GM18873 (cell line): ENCODE data around the gene ZNF292.
"Not testable (repeated sequence)": the region's sequence is repeated elsewhere in the genome, so short reads cannot be mapped to it uniquely, and the experiment has no call there.

Experiments
- ATAC-seq: cut with Tn5 transposase; IDR thresholded peaks from one replicate; pipeline ENCODE4 v1.9.1; 2021; ENCODE audit warnings: mild to moderate bottlenecking, moderate library complexity, moderate number of reproducible peaks; ENCODE audit not compliant: unreplicated experiment, low FRiP score

ZNF292 gene

GRCh38 chr6:87154993-87155841 lies at the start of gene ZNF292:
Gene ZNF292 (plus strand): TSS chr6:87155565. CDS start chr6:87155592, 27 bp downstream.
- ATAC-seq = peak; percentile 70

GRCh38 chr6:87105823-87106222 lies 49.5 kb upstream of the ZNF292 start:
- ATAC-seq = no peak

GRCh38 chr6:87110636-87111035 lies 44.7 kb upstream of the ZNF292 start:
- ATAC-seq = no peak

- peak; percentile 94 for ATAC-seq
These were observed 39.8 kb upstream of the ZNF292 start for GRCh38 chr6:87115402-87116135.

GRCh38 chr6:87116922-87117321 lies 38.4 kb upstream of the ZNF292 start:
- ATAC-seq = no peak

- no peak for ATAC-seq
These were observed 37.3 kb upstream of the ZNF292 start for GRCh38 chr6:87118054-87118453.

GRCh38 chr6:87122477-87122876 lies 32.9 kb upstream of the ZNF292 start:
- ATAC-seq = no peak

- no peak for ATAC-seq
These were observed 31.3 kb upstream of the ZNF292 start for GRCh38 chr6:87124074-87124473.

- no peak for ATAC-seq
These were observed 28.9 kb upstream of the ZNF292 start for GRCh38 chr6:87126501-87126900.

GRCh38 chr6:87127737-87128136 lies 27.6 kb upstream of the ZNF292 start:
- no peak for ATAC-seq

GRCh38 chr6:87136963-87137362 lies 18.4 kb upstream of the ZNF292 start:
- no peak for ATAC-seq

- no peak for ATAC-seq
These were observed 16.1 kb upstream of the ZNF292 start for GRCh38 chr6:87139236-87139635.

GRCh38 chr6:87139927-87140326 lies 15.4 kb upstream of the ZNF292 start:
- ATAC-seq = not testable (repeated sequence)

GRCh38 chr6:87146363-87146762 lies 9.0 kb upstream of the ZNF292 start:
- ATAC-seq = no peak

GRCh38 chr6:87150406-87150805 lies 5.0 kb upstream of the ZNF292 start:
- no peak for ATAC-seq

GRCh38 chr6:87151471-87151780 lies 3.9 kb upstream of the ZNF292 start:
- ATAC-seq = no peak

- no peak for ATAC-seq
These were observed 3.4 kb upstream of the ZNF292 start for GRCh38 chr6:87151781-87152525.

- no peak for ATAC-seq
These were observed 2.8 kb upstream of the ZNF292 start for GRCh38 chr6:87152526-87152955.

- ATAC-seq = no peak
These were observed 748 bp upstream of the ZNF292 start for GRCh38 chr6:87154641-87154992.

- ATAC-seq = peak; percentile 1
These were observed 764 bp downstream of the ZNF292 start for GRCh38 chr6:87155842-87156815.
